Measurements from ENCODE around the gene CACYBP.

DNA sequence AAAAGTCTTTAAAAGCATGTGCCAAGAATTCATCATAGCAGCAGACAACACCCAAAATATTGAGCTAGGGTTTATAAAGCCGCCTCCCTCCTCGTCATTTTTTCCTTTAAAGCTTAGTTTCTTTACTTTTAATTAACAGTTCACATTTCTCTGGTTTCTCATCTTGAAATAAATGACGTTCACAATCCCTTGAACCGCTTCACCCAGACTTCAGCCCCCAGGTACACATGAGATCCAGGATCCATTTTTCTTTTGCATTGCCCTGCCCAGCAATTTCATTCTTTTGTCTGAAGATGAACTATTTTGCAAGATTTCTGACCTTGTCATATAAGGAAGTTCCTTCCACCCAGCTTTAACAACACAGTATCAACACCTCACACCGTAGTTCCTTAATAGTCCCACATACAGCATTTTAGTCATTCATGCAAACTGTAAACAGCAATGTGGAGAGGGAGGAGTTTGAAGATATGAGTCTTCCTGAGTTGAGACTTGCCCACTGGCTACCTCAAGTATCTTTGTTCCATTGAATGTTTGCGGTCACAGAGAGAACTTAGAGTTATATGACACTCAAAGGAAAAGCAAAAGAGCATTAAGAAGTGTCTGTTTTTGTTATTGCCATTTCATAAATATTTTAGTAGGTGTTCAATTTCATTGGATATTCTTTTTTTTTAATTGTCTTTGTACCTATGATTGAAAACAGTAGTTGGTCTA lies 35.3 kb upstream of the CACYBP start:
- TF ChIP-seq EP300 (IDR thresholded peaks at IDR 0.05) (no peak), CTCF (IDR thresholded peaks at IDR 0.05) (no peak)

All from stomach (tissue), 4 donors.